ENCODE data around the gene RNASEH2A. TPM values are rescaled to one million over a fixed set of nuclear protein-coding genes. Genes with fewer than 3 reads are reported as not detected.

Gene RNASEH2A
- total RNA-seq, 1 experiment from 2014 or later: 16.7 TPM

DNA sequence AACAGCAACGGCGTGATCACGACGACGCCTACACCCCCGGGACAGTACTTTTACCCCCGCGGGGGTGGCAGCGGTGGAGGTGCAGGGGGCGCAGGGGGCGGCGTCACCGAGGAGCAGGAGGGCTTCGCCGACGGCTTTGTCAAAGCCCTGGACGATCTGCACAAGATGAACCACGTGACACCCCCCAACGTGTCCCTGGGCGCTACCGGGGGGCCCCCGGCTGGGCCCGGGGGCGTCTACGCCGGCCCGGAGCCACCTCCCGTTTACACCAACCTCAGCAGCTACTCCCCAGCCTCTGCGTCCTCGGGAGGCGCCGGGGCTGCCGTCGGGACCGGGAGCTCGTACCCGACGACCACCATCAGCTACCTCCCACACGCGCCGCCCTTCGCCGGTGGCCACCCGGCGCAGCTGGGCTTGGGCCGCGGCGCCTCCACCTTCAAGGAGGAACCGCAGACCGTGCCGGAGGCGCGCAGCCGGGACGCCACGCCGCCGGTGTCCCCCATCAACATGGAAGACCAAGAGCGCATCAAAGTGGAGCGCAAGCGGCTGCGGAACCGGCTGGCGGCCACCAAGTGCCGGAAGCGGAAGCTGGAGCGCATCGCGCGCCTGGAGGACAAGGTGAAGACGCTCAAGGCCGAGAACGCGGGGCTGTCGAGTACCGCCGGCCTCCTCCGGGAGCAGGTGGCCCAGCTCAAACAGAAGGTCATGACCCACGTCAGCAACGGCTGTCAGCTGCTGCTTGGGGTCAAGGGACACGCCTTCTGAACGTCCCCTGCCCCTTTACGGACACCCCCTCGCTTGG lies 14.1 kb upstream of the RNASEH2A start:
- H3K9me3 Mint-ChIP-seq (ENCODE audit: unreplicated experiment): no peaks in the 10 kb centered on the region
- intact Hi-C loops (cut with micrococcal nuclease): loop anchor here (5.0 kb wide), 1 partner anchor 70 kb away; the partner anchor contains the start of gene TNPO2
- TF ChIP-seq, protein P1, sequence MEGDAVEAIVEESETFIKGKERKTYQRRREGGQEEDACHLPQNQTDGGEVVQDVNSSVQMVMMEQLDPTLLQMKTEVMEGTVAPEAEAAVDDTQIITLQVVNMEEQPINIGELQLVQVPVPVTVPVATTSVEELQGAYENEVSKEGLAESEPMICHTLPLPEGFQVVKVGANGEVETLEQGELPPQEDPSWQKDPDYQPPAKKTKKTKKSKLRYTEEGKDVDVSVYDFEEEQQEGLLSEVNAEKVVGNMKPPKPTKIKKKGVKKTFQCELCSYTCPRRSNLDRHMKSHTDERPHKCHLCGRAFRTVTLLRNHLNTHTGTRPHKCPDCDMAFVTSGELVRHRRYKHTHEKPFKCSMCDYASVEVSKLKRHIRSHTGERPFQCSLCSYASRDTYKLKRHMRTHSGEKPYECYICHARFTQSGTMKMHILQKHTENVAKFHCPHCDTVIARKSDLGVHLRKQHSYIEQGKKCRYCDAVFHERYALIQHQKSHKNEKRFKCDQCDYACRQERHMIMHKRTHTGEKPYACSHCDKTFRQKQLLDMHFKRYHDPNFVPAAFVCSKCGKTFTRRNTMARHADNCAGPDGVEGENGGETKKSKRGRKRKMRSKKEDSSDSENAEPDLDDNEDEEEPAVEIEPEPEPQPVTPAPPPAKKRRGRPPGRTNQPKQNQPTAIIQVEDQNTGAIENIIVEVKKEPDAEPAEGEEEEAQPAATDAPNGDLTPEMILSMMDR (IDR thresholded peaks at IDR 0.05; ENCODE audit: unreplicated experiment): no peak
- H3K36me3 Mint-ChIP-seq (ENCODE audit: insufficient read depth, unreplicated experiment): peaks cover 64% of the 10 kb centered on the region
- peak; percentile 63 for DNase-seq (ENCODE audit: unreplicated experiment)
- ChIA-PET POLR2A (interaction anchor here (0.6 to 8.4 kb wide), 28 partner anchors 9 to 1725 kb away, joined by 3 to 410 read pairs (median 7); partner anchors contain the start of genes CALR, DNASE2, GCDH and GET3), CTCF (interaction anchor here (0.6 to 14.5 kb wide), 11 partner anchors 9 to 146 kb away, joined by 3 to 307 read pairs (median 3); partner anchors contain the start of gene HOOK2)
- BruUV-seq (replicated peaks): TSS peak; percentile 67
- H3K4me3 Mint-ChIP-seq (ENCODE audit: unreplicated experiment): peak overlapping the region; percentile 94
- peaks cover 43% of the 10 kb centered on the region for H3K4me1 Mint-ChIP-seq (ENCODE audit: insufficient read depth, unreplicated experiment)
- H3K27me3 Mint-ChIP-seq (ENCODE audit: insufficient read depth, unreplicated experiment): no peaks in the 10 kb centered on the region
- H3K27ac Mint-ChIP-seq (ENCODE audit: low read depth, unreplicated experiment): peak overlapping the region; percentile 95

DNA sequence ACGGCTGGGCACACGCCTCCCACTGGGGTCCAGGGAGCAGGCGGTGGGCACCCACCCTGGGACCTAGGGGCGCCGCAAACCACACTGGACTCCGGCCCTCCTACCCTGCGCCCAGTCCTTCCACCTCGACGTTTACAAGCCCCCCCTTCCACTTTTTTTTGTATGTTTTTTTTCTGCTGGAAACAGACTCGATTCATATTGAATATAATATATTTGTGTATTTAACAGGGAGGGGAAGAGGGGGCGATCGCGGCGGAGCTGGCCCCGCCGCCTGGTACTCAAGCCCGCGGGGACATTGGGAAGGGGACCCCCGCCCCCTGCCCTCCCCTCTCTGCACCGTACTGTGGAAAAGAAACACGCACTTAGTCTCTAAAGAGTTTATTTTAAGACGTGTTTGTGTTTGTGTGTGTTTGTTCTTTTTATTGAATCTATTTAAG lies 13.5 kb upstream of the RNASEH2A start:
- BruUV-seq (replicated peaks): TSS peak; percentile 84
- no peaks in the 10 kb centered on the region for H3K27me3 Mint-ChIP-seq (ENCODE audit: insufficient read depth, unreplicated experiment)

DNA sequence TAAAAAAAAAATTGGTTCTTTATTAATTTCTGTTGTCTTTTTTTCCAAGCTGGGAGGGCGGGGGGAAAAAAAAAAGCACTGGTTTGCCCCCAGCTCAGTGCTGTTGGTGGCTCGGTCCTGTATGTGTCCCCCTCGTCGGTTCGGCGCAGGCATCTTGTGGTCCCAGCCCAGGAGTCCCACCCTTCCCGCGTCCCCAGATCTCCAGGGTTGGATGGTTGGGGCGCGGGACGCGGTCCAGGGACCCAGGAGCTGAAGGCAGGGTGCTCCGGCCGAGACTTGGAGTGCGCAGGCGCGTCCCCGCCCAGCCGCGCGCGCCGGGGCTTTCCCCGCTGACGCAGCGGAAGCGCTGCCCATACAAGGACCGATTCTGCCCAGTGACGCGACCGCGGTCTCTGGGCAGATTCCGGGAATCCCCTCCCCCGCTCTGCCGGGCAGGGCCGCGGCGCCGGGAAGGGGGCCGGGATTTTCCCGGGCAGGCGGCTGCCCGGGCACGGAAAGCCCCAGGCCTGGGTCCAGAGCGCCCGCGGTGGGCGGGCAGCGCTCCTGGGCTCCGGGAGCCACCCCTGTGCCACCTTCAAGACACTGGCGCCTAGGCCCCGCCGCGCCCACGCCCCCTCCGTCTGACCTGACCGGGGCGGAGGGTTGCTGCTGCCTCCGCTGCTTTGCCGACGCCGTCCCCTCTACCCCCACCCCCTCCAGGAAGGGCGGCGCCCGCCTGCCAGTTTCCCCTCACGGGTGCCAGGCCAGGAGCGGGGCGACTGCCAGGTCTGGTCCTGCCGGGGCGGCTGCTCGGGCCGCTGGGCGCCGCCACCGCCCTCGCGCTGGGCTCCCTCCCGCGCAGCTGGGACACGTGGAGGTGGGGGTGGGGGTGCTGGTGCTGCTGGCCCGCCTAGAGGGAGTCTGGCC lies 12.8 kb upstream of the RNASEH2A start:
- Mint-ChIP-seq H3K36me3 (ENCODE audit: insufficient read depth, unreplicated experiment) (peaks cover 72% of the 10 kb centered on the region), H3K4me3 (ENCODE audit: unreplicated experiment) (peak overlapping the region; percentile 94), H3K27me3 (ENCODE audit: insufficient read depth, unreplicated experiment) (no peaks in the 10 kb centered on the region), H3K9me3 (ENCODE audit: unreplicated experiment) (no peaks in the 10 kb centered on the region), H3K4me1 (ENCODE audit: insufficient read depth, unreplicated experiment) (peaks cover 38% of the 10 kb centered on the region), H3K27ac (ENCODE audit: low read depth, unreplicated experiment) (peak overlapping the region; percentile 95)
- POLR2A ChIA-PET: interaction anchor here (0.6 to 8.4 kb wide), 28 partner anchors 7 to 1734 kb away, joined by 3 to 410 read pairs (median 5); partner anchors contain the start of genes DNASE2, GCDH, GET3 and HOOK2
- intact Hi-C loops (cut with micrococcal nuclease): loop anchor here (5.0 kb wide), 1 partner anchor 71 kb away; the partner anchor contains the start of gene TNPO2
- no TSS peak for BruUV-seq (replicated peaks)
- CTCF ChIA-PET: interaction anchor here (0.7 to 14.5 kb wide), 4 partner anchors 9 to 53 kb away, joined by 3 to 307 read pairs (median 141); partner anchors contain the start of gene HOOK2
- TF ChIP-seq, protein P1 (IDR thresholded peaks at IDR 0.05; ENCODE audit: unreplicated experiment): no peak
- peak; percentile 96 for DNase-seq (ENCODE audit: unreplicated experiment)

More for the DNA sequence above, 13.5 kb upstream of the RNASEH2A start:
- POLR2A ChIA-PET: interaction anchor here (0.6 to 8.4 kb wide), 30 partner anchors 8 to 1735 kb away, joined by 3 to 410 read pairs (median 4); partner anchors contain the start of genes DNASE2, GCDH, GET3 and HOOK2
- CTCF ChIA-PET: interaction anchor here (0.6 to 14.5 kb wide), 5 partner anchors 9 to 60 kb away, joined by 3 to 307 read pairs (median 5); partner anchors contain the start of gene HOOK2
- Mint-ChIP-seq H3K4me1 (ENCODE audit: insufficient read depth, unreplicated experiment) (peaks cover 43% of the 10 kb centered on the region), H3K36me3 (ENCODE audit: insufficient read depth, unreplicated experiment) (peaks cover 65% of the 10 kb centered on the region), H3K4me3 (ENCODE audit: unreplicated experiment) (peak overlapping the region; percentile 94), H3K27ac (ENCODE audit: low read depth, unreplicated experiment) (peak overlapping the region; percentile 95), H3K9me3 (ENCODE audit: unreplicated experiment) (no peaks in the 10 kb centered on the region)
- intact Hi-C loops (cut with micrococcal nuclease): loop anchor here (5.0 kb wide), 1 partner anchor 71 kb away; the partner anchor contains the start of gene TNPO2
- TF ChIP-seq, protein P1 (IDR thresholded peaks at IDR 0.05; ENCODE audit: unreplicated experiment): no peak
- no peak for DNase-seq (ENCODE audit: unreplicated experiment)
